GM18507 (cell line): ENCODE results near the gene XPNPEP2.

Source experiments
- DNase-seq: peaks from one replicate; pipeline ENCODE4 v3.0.0; 2011; ENCODE audit warnings: low read depth; ENCODE audit not compliant: insufficient read length; ENCODE audit errors: extremely low spot score
- FAIRE-seq: peaks from 2 replicates; lab custom pipeline; 2011; peaks lifted over from hg19 to GRCh38; lab: Jason Lieb, UNC

The XPNPEP2 gene

GRCh38 chrX:129738466-129739308, at the start of gene XPNPEP2:
TSS of gene XPNPEP2 (plus strand) at chrX:129738979. CDS start at chrX:129739214, 235 bp downstream.
- DNase-seq: no peak

GRCh38 chrX:129689796-129690195, 49.0 kb upstream of the XPNPEP2 start:
- DNase-seq (no peak), FAIRE-seq (no peak)

More at GRCh38 chrX:129738466-129739308, at the start of gene XPNPEP2:
- no peak for FAIRE-seq

- FAIRE-seq (no peak), DNase-seq (no peak)
Measured at GRCh38 chrX:129690435-129690834, 48.3 kb upstream of the XPNPEP2 start.

- no peak for DNase-seq
- FAIRE-seq: no peak
Measured at GRCh38 chrX:129693354-129693753, 45.4 kb upstream of the XPNPEP2 start.

- FAIRE-seq: no peak
- DNase-seq: no peak
Measured at GRCh38 chrX:129694805-129695204, 44.0 kb upstream of the XPNPEP2 start.

- FAIRE-seq: no peak
- DNase-seq: no peak
Measured at GRCh38 chrX:129695535-129695934, 43.2 kb upstream of the XPNPEP2 start.

- FAIRE-seq: no peak
- no peak for DNase-seq
Measured at GRCh38 chrX:129695937-129696336, 42.8 kb upstream of the XPNPEP2 start.

GRCh38 chrX:129696463-129697155, 42.2 kb upstream of the XPNPEP2 start:
- FAIRE-seq (no peak), DNase-seq (no peak)

- DNase-seq (no peak), FAIRE-seq (no peak)
Measured at GRCh38 chrX:129697204-129697829, 41.5 kb upstream of the XPNPEP2 start.

GRCh38 chrX:129698150-129698549, 40.6 kb upstream of the XPNPEP2 start:
- DNase-seq (no peak), FAIRE-seq (no peak)

GRCh38 chrX:129700536-129700935, 38.2 kb upstream of the XPNPEP2 start:
- no peak for DNase-seq
- no peak for FAIRE-seq

GRCh38 chrX:129701624-129702069, 37.1 kb upstream of the XPNPEP2 start:
- DNase-seq (no peak), FAIRE-seq (no peak)

GRCh38 chrX:129704491-129704890, 34.3 kb upstream of the XPNPEP2 start:
- no peak for DNase-seq
- FAIRE-seq: no peak

GRCh38 chrX:129705377-129705925, 33.3 kb upstream of the XPNPEP2 start:
- DNase-seq: no peak
- no peak for FAIRE-seq

GRCh38 chrX:129705988-129706387, 32.8 kb upstream of the XPNPEP2 start:
- FAIRE-seq (no peak), DNase-seq (no peak)

GRCh38 chrX:129706400-129707072, 32.2 kb upstream of the XPNPEP2 start:
- DNase-seq: no peak
- no peak for FAIRE-seq

GRCh38 chrX:129714581-129714980, 24.2 kb upstream of the XPNPEP2 start:
- FAIRE-seq (no peak), DNase-seq (no peak)

GRCh38 chrX:129716507-129716906, 22.3 kb upstream of the XPNPEP2 start:
- DNase-seq (no peak), FAIRE-seq (no peak)

- FAIRE-seq: no peak
- DNase-seq: no peak
Measured at GRCh38 chrX:129717892-129718291, 20.9 kb upstream of the XPNPEP2 start.
